ENCODE results near the gene PRSS57. TPM values are rescaled to one million over a fixed set of nuclear protein-coding genes. Genes with fewer than 3 reads are reported as not detected.

The PRSS57 gene
- total RNA-seq, 1 experiment from 2014 or later, result not detected

DNA sequence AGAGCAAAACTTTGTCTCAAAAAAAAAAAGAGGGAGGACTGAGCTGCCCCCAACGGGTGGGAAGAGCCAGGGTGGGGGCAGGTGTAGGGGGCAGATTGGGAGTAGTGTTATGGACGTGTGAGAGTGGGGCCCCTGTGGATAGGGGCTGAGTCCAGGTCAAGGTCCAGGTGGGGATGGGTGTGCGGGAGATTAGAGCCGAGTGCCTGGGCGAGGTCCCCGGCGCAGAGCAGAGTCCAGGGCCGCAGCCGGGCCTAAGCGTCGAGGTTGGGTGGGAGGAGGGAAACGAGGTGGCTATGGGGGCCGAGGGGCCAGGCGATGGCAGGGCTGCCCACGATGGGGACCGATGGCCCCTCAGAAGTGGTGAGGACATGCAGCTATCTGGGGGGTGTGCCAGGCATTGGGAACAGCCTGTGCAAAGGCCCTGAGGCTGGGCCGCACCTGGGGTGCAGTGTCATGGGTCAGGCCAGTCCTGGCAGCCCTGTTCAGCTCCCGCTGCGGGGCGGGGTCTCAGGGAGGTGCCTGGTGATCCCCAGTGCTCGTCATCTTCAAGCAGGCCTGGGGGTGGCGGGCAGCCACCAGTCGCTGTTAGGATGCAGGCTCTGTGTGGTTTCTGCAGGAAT, 43.4 kb upstream of the PRSS57 start:
- Histone ChIP-seq H3K9ac (ENCODE audit: low read length) (no peak overlapping the region), H3K27me3 (ENCODE audit: low read length) (no peaks in the 10 kb centered on the region), H3K9me3 (ENCODE audit: low read length) (no peaks in the 10 kb centered on the region), H3K4me2 (ENCODE audit: low read length) (no peak overlapping the region), H3K4me3 (ENCODE audit: low read length) (no peak overlapping the region), H3K9me2 (replicated peaks; ENCODE audit: low read length) (no peaks in the 10 kb centered on the region), H4K20me1 (ENCODE audit: low read length) (no peaks in the 10 kb centered on the region), H3K4me1 (ENCODE audit: insufficient read depth, low read length) (no peaks in the 10 kb centered on the region), H2AFZ (ENCODE audit: low read length) (no peak overlapping the region), H3F3A (ENCODE audit: low read length, unreplicated experiment) (no peaks in the 10 kb centered on the region), H3K36me3 (ENCODE audit: low read depth, low read length) (no peaks in the 10 kb centered on the region), H3K27ac (ENCODE audit: low read length) (no peak overlapping the region), H3K79me2 (ENCODE audit: low read length) (no peaks in the 10 kb centered on the region)
- no peak for TF ChIP-seq EZH2phosphoT487 (IDR thresholded peaks at IDR 0.05; ENCODE audit: borderline replicate concordance, low read length)
- TF ChIP-seq, protein P1, sequence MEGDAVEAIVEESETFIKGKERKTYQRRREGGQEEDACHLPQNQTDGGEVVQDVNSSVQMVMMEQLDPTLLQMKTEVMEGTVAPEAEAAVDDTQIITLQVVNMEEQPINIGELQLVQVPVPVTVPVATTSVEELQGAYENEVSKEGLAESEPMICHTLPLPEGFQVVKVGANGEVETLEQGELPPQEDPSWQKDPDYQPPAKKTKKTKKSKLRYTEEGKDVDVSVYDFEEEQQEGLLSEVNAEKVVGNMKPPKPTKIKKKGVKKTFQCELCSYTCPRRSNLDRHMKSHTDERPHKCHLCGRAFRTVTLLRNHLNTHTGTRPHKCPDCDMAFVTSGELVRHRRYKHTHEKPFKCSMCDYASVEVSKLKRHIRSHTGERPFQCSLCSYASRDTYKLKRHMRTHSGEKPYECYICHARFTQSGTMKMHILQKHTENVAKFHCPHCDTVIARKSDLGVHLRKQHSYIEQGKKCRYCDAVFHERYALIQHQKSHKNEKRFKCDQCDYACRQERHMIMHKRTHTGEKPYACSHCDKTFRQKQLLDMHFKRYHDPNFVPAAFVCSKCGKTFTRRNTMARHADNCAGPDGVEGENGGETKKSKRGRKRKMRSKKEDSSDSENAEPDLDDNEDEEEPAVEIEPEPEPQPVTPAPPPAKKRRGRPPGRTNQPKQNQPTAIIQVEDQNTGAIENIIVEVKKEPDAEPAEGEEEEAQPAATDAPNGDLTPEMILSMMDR (conservative IDR thresholded peaks at IDR 0.05; ENCODE audit: low read depth, low read length), result no peak
- no peak for TF ChIP-seq EZH2 (IDR thresholded peaks at IDR 0.05; ENCODE audit: low read length, unreplicated experiment)
- BruUV-seq (replicated peaks), result no TSS peak
- DNase-seq (no peak), ATAC-seq (no peak)
- POLR2A ChIA-PET (ENCODE audit: unreplicated experiment), result interaction anchor here (0.7 kb wide), 1 partner anchor 59 kb away, joined by 5 read pairs; no protein-coding TSS in a partner anchor
- intact Hi-C loops (cut with micrococcal nuclease), result no loop called here
- CTCF ChIA-PET, result no interaction called here

DNA sequence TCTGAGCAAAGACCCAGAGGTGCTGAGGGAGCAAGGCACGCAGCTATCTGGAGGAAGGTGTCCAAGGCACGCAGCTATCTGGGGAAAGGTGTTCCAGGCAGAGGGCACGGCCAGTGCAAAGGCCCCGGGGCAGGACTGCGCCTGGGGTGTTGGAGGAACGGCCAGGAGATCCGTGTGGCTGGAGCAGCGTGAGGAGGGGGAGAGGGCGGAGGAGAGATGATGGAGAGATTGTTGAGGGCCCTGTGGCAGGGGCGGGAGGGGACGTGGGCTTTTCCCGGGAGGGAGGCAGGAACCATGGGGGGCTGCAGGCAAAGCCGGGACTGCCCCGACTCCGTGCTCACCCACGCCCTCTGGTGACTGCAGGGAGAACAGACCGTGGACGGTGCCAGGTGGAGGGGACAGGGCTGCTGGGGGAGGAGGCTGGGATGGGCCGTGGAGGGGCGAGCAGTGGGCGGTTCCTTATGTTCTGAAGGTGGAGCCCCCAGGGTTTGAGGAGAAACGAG, 42.4 kb upstream of the PRSS57 start:
- ATAC-seq (peak; percentile 72), DNase-seq (peak; percentile 48)
- POLR2A ChIA-PET (ENCODE audit: unreplicated experiment), result interaction anchor here (0.6 to 0.7 kb wide), 2 partner anchors 14 to 58 kb away, joined by 3 to 5 read pairs; no protein-coding TSS in a partner anchor
- Histone ChIP-seq H3K9ac (ENCODE audit: low read length) (no peak overlapping the region), H3K79me2 (ENCODE audit: low read length) (no peaks in the 10 kb centered on the region), H3K9me2 (replicated peaks; ENCODE audit: low read length) (no peaks in the 10 kb centered on the region), H2AFZ (ENCODE audit: low read length) (no peak overlapping the region), H3F3A (ENCODE audit: low read length, unreplicated experiment) (no peaks in the 10 kb centered on the region), H3K36me3 (ENCODE audit: low read depth, low read length) (no peaks in the 10 kb centered on the region), H3K4me1 (ENCODE audit: insufficient read depth, low read length) (no peaks in the 10 kb centered on the region), H3K4me3 (ENCODE audit: low read length) (no peak overlapping the region), H3K9me3 (ENCODE audit: low read length) (no peaks in the 10 kb centered on the region), H3K27ac (ENCODE audit: low read length) (no peak overlapping the region), H4K20me1 (ENCODE audit: low read length) (no peaks in the 10 kb centered on the region), H3K27me3 (ENCODE audit: low read length) (no peaks in the 10 kb centered on the region), H3K4me2 (ENCODE audit: low read length) (no peak overlapping the region)
- intact Hi-C loops (cut with micrococcal nuclease), result no loop called here
- no TSS peak for BruUV-seq (replicated peaks)
- CTCF ChIA-PET, result no interaction called here
- no peak for TF ChIP-seq EZH2phosphoT487 (IDR thresholded peaks at IDR 0.05; ENCODE audit: borderline replicate concordance, low read length)
- TF ChIP-seq, protein P1 (conservative IDR thresholded peaks at IDR 0.05; ENCODE audit: low read depth, low read length), result peak; percentile 54

DNA sequence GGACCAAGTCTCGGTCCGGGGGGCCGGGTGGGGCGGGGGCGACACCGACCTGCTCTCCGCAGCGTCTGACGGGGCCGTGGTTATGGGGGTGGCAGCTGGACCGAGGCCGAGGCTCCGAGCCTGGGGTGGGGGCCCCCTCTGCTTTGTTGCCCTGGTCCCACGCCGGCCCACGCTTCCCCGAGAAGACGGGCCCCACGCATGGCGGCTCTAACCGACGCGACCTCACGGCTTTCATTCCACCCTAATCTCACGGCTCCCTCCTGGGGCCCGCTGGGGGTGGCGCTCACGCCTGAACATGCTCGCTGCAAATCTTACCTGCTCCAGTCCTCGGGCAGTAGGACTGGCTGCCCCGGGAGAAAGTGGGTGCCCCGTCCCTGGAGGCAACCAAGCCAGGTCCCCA, 40.9 kb upstream of the PRSS57 start:
- Histone ChIP-seq H4K20me1 (ENCODE audit: low read length) (no peaks in the 10 kb centered on the region), H3K9ac (ENCODE audit: low read length) (no peak overlapping the region), H2AFZ (ENCODE audit: low read length) (no peak overlapping the region), H3K36me3 (ENCODE audit: low read depth, low read length) (no peaks in the 10 kb centered on the region), H3F3A (ENCODE audit: low read length, unreplicated experiment) (no peaks in the 10 kb centered on the region), H3K27ac (ENCODE audit: low read length) (no peak overlapping the region), H3K79me2 (ENCODE audit: low read length) (no peaks in the 10 kb centered on the region), H3K4me3 (ENCODE audit: low read length) (no peak overlapping the region), H3K9me2 (replicated peaks; ENCODE audit: low read length) (no peaks in the 10 kb centered on the region), H3K4me2 (ENCODE audit: low read length) (no peak overlapping the region), H3K27me3 (ENCODE audit: low read length) (no peaks in the 10 kb centered on the region), H3K4me1 (ENCODE audit: insufficient read depth, low read length) (no peaks in the 10 kb centered on the region), H3K9me3 (ENCODE audit: low read length) (no peaks in the 10 kb centered on the region)
- POLR2A ChIA-PET (ENCODE audit: unreplicated experiment), result no interaction called here
- ATAC-seq (no peak), DNase-seq (no peak)
- no peak for TF ChIP-seq EZH2phosphoT487 (IDR thresholded peaks at IDR 0.05; ENCODE audit: borderline replicate concordance, low read length)
- TF ChIP-seq EZH2 (IDR thresholded peaks at IDR 0.05; ENCODE audit: low read length, unreplicated experiment), result no peak
- TF ChIP-seq, protein P1 (conservative IDR thresholded peaks at IDR 0.05; ENCODE audit: low read depth, low read length), result no peak
- BruUV-seq (replicated peaks), result no TSS peak
- intact Hi-C loops (cut with micrococcal nuclease), result no loop called here
- CTCF ChIA-PET, result no interaction called here

All from PC-3 (cell line).